HFFc6 (cell line): ENCODE data around the gene RPL10. TPM values are rescaled to one million over a fixed set of nuclear protein-coding genes. Genes with fewer than 3 reads are reported as not detected.
A peak's percentile ranks its signal among the peaks of the same experiment; 100 is the strongest.

Experiments
- DNase-seq: peaks from one replicate; pipeline ENCODE4 v3.0.0-alpha.2; 2018
- H3K27ac Mint-ChIP-seq: 2 replicates; pipeline ENCODE4 v1.8.0; 2020; ENCODE audit warnings: mild to moderate bottlenecking, mixed read lengths
- H3K27me3 Mint-ChIP-seq: 2 replicates; pipeline ENCODE4 v1.8.0; 2021; ENCODE audit warnings: mild to moderate bottlenecking, moderate library complexity, mixed read lengths; ENCODE audit not compliant: insufficient read depth
- H3K36me3 Mint-ChIP-seq: 2 replicates; pipeline ENCODE4 v1.8.0; 2021; ENCODE audit warnings: low read depth, mixed read lengths
- H3K4me1 Mint-ChIP-seq: 2 replicates; pipeline ENCODE4 v1.8.0; 2020; ENCODE audit warnings: low read depth, mixed read lengths
- H3K4me3 Mint-ChIP-seq: 2 replicates; pipeline ENCODE4 v1.8.0; 2020; ENCODE audit warnings: mild to moderate bottlenecking, moderate library complexity, mixed read lengths
- H3K9me3 Mint-ChIP-seq: 2 replicates; pipeline ENCODE4 v1.8.0; 2020; ENCODE audit warnings: mild to moderate bottlenecking, mixed read lengths
- total RNA-seq, 6 experiments: library from RNA; stranded (reverse); fragmentation: NEBNext Ultra II Directional; extraction: Animal tissue kit (Norgen Biotek cat#: 25700); gene quantifications; 2 replicates in 1 of 6; 3 replicates in 5 of 6; pipeline ENCODE4 v1.2.3, GENCODE V29; 2021
- TF ChIP-seq, protein P1 (sequence below): fragments of 200-600 bp; sonication (generic); IDR thresholded peaks from 2 replicates; pipeline ENCODE4 v1.5.0; 2021; ENCODE audit warnings: antibody characterized with exemption, mild to moderate bottlenecking

The RPL10 gene
- total RNA-seq, 6 experiments from 2014 or later, result 1,764 to 1,978 (median 1,934) TPM

DNA sequence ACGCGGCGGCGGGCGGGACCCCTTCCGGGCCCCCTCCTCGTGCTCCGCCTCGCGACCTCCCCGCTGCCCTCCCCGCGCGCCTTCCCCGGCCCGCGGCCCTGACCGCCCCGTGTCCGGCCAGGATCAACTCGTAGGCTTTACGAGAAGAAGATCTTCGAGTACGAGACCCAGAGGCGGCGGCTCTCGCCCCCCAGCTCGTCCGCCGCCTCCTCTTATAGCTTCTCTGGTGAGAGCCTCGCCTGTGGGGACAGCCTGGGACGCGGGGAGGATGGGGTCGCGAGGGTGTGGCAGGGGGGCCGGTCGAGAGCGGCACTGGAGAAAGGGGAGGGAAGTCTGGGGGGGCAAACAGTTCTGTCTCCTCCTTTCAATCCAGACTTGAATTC is 18.6 kb upstream of the RPL10 start:
- H3K4me3 Mint-ChIP-seq, result peak overlapping the region; percentile 91
- DNase-seq, result no peak
- H3K27ac Mint-ChIP-seq, result peak overlapping the region; percentile 94
- peaks cover 16% of the 10 kb centered on the region for H3K4me1 Mint-ChIP-seq
- H3K27me3 Mint-ChIP-seq, result peaks cover 3% of the 10 kb centered on the region
- peaks cover 6% of the 10 kb centered on the region; the same call in 1 of the 2 replicates for H3K36me3 Mint-ChIP-seq
- TF ChIP-seq, protein P1, sequence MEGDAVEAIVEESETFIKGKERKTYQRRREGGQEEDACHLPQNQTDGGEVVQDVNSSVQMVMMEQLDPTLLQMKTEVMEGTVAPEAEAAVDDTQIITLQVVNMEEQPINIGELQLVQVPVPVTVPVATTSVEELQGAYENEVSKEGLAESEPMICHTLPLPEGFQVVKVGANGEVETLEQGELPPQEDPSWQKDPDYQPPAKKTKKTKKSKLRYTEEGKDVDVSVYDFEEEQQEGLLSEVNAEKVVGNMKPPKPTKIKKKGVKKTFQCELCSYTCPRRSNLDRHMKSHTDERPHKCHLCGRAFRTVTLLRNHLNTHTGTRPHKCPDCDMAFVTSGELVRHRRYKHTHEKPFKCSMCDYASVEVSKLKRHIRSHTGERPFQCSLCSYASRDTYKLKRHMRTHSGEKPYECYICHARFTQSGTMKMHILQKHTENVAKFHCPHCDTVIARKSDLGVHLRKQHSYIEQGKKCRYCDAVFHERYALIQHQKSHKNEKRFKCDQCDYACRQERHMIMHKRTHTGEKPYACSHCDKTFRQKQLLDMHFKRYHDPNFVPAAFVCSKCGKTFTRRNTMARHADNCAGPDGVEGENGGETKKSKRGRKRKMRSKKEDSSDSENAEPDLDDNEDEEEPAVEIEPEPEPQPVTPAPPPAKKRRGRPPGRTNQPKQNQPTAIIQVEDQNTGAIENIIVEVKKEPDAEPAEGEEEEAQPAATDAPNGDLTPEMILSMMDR, result no peak
- no peaks in the 10 kb centered on the region for H3K9me3 Mint-ChIP-seq

DNA sequence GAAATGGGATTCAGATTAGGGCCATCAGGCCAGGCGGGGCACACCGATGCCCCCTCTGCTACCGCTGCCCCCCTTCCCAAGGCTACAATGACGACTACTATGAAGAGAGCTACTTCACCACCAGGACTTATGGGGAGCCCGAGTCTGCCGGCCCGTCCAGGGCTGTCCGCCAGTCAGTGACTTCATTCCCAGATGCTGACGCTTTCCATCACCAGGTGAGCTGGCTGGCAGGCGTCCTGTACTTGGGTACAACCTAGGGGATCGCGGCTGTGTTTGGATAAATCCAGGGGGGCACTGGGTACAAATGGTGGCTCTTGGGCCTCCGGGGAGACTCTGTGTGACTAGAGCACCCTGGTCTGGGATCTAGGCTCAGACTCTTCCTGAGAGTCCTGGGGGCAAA is 18.0 kb upstream of the RPL10 start:
- Mint-ChIP-seq H3K4me1 (peaks cover 16% of the 10 kb centered on the region), H3K4me3 (peak overlapping the region; percentile 91), H3K27ac (peak overlapping the region; percentile 94), H3K9me3 (no peaks in the 10 kb centered on the region), H3K27me3 (peaks cover 3% of the 10 kb centered on the region), H3K36me3 (peaks cover 6% of the 10 kb centered on the region; the same call in 1 of the 2 replicates)
- DNase-seq, result no peak
- TF ChIP-seq, protein P1, result no peak

DNA sequence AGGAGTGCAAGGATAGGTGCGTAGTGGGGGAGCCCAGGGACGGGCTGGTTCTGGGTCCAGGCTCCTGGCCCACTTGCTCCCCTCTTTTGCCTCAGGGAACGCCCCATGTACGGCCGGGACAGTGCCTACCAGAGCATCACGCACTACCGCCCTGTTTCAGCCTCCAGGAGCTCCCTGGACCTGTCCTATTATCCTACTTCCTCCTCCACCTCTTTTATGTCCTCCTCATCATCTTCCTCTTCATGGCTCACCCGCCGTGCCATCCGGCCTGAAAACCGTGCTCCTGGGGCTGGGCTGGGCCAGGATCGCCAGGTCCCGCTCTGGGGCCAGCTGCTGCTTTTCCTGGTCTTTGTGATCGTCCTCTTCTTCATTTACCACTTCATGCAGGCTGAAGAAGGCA is 17.4 kb upstream of the RPL10 start:
- Mint-ChIP-seq H3K4me3 (peak overlapping the region; percentile 91), H3K27me3 (peaks cover 3% of the 10 kb centered on the region), H3K4me1 (peaks cover 16% of the 10 kb centered on the region), H3K9me3 (no peaks in the 10 kb centered on the region), H3K36me3 (peaks cover 6% of the 10 kb centered on the region; the same call in 1 of the 2 replicates), H3K27ac (peak overlapping the region; percentile 94)
- DNase-seq, result no peak
- TF ChIP-seq, protein P1, result no peak

DNA sequence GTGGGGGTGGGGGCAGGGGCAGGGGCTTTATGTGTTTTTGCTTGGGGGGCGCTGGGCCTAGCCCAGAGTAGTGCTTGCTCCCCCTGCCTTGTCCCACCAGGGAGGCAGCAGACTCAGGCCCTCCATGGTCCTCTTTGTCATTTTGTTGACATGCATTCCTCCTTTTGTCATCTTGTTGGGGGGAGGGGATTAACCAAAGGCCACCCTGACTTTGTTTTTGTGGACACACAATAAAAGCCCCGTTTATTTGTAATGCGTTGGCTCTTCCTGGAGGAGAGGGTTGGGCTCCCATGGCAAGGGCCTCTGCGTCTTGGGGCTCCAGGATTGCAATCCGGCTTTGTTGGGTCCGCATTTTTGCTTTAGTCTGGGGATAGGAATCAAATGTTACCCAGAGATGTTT is 16.9 kb upstream of the RPL10 start:
- Mint-ChIP-seq H3K27me3 (peaks cover 3% of the 10 kb centered on the region), H3K4me3 (no peak overlapping the region), H3K27ac (no peak overlapping the region), H3K36me3 (peaks cover 6% of the 10 kb centered on the region; the same call in 1 of the 2 replicates), H3K4me1 (peaks cover 16% of the 10 kb centered on the region), H3K9me3 (no peaks in the 10 kb centered on the region)
- TF ChIP-seq, protein P1, result no peak
- DNase-seq, result no peak

DNA sequence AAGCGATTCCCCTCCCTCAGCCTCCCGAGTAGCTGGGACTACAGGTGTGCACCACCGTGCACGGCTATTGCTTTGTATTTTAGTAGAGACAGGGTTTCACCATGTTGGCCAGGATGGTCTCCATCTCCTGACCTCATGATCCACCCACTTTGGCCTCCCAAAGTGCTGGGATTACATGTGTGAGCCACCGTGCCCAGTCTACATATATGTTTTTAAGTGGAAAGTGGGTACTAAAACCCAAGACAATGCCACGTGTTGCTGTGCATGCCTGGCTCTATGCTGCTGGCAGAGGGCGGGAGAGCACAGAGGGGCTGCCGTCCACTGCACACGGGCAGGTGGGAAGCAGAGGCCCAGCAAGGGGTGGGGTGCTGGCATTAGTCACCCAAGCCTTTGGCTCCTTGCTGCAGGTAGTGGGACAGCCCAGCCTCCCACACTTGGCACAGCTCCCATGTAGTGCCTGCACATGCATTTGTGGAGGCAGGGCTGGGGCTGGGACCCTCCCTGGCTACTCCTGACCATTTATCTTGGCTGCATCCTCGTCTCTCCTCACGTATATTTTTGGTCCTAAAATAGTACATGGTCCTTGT is 15.6 kb upstream of the RPL10 start:
- H3K4me1 Mint-ChIP-seq, result peaks cover 11% of the 10 kb centered on the region
- no peak overlapping the region for H3K27ac Mint-ChIP-seq
- H3K36me3 Mint-ChIP-seq, result peaks cover 6% of the 10 kb centered on the region; the same call in 1 of the 2 replicates
- no peaks in the 10 kb centered on the region for H3K9me3 Mint-ChIP-seq
- no peak overlapping the region for H3K4me3 Mint-ChIP-seq
- no peak for DNase-seq
- TF ChIP-seq, protein P1, result no peak
- H3K27me3 Mint-ChIP-seq, result peaks cover 3% of the 10 kb centered on the region
